HepG2 (cell line): Measurements from ENCODE around the gene HECTD2. TPM values are rescaled to one million over a fixed set of nuclear protein-coding genes. Genes with fewer than 3 reads are reported as not detected.

Source experiments
- ATAC-seq: fragments of 200-7000 bp; cut with Tn5 transposase; 3 replicates; pipeline ENCODE4 v1.9.1; 2020; ENCODE audit warnings: mild to moderate bottlenecking, moderate library complexity
- BruUV-seq: library from RNA; stranded (reverse); fragments of 400-500 nt; replicated peaks from 2 replicates; lab custom pipeline; 2021; lab: Mats Ljungman, UMichigan
- CTCF ChIA-PET: fragments of 300-600 bp; formaldehyde crosslinking; extraction: SDS; loops from one replicate; lab custom pipeline; 2021; ENCODE audit warnings: low total read pairs, inconsistent platforms, low intra/inter-chr PET ratio; lab: Yijun Ruan, JAX
- POLR2A ChIA-PET: fragments of 350-600 bp; sonication (Branson Sonifier 250); formaldehyde crosslinking; loops from one replicate; lab custom pipeline; 2020; ENCODE audit warnings: antibody characterized with exemption, inconsistent platforms; lab: Yijun Ruan, JAX
- DNase-seq: peaks from one replicate; pipeline ENCODE4 v3.0.0-alpha.2; 2015; ENCODE audit warnings: low spot score
- FAIRE-seq: peaks from 3 replicates; lab custom pipeline; 2011; peaks lifted over from hg19 to GRCh38; lab: Jason Lieb, UNC
- H2AFZ ChIP-seq: one replicate; pipeline ENCODE4 v1.6.1; 2011; ENCODE audit warnings: low read length, inconsistent platforms
- H3K27ac ChIP-seq: fragments of 300-600 bp; 3 replicates; pipeline ENCODE4 v1.8.0; 2011; ENCODE audit warnings: mixed run types, mild to moderate bottlenecking, mixed read lengths, low read length, inconsistent platforms; ENCODE audit not compliant: insufficient read depth; ENCODE audit errors: extremely low read length
- H3K27me3 ChIP-seq, 2 experiments: fragments of 200-600 bp in 1 of 2; 2 replicates in 1 of 2; 3 replicates in 1 of 2; pipeline versions ENCODE4 v1.6.0 to v1.8.0; 2011; ENCODE audit warnings: low read length in 2 of 2, mild to moderate bottlenecking in 2 of 2, moderate library complexity in 2 of 2, inconsistent platforms in 1 of 2; ENCODE audit not compliant: insufficient read depth in 2 of 2, control insufficient read depth in 1 of 2
- H3K36me3 ChIP-seq, 2 experiments: fragments of 200-600 bp in 1 of 2; replicated peaks in 1 of 2; 2 replicates in 1 of 2; 3 replicates in 1 of 2; pipeline versions ENCODE4 v1.5.1 to v1.8.0; 2011; ENCODE audit warnings: low read length in 2 of 2, inconsistent platforms in 1 of 2; ENCODE audit not compliant: insufficient read depth in 2 of 2, control insufficient read depth in 1 of 2
- H3K4me1 ChIP-seq: 2 replicates; pipeline ENCODE4 v1.5.1; 2012; ENCODE audit warnings: low read length, inconsistent platforms; ENCODE audit not compliant: insufficient read depth
- H3K4me2 ChIP-seq: 2 replicates; pipeline ENCODE4 v1.6.0; 2011; ENCODE audit warnings: low read depth, low read length, inconsistent platforms
- H3K4me3 ChIP-seq, 3 experiments: fragments of 200-600 bp in 1 of 3; sonication (generic), shearing (Covaris generic) in 1 of 3; replicated peaks in 1 of 3; 2 replicates each; pipeline ENCODE4 v1.5.1; 2011 to 2016; ENCODE audit warnings: low read length in 3 of 3, inconsistent platforms in 2 of 3, low read depth in 2 of 3, mild to moderate bottlenecking in 2 of 3, control low read depth in 1 of 3, mixed read lengths in 1 of 3; ENCODE audit not compliant: insufficient read depth in 1 of 3
- H3K79me2 ChIP-seq: one replicate; pipeline ENCODE4 v1.6.1; 2011; ENCODE audit warnings: low read length, inconsistent platforms; ENCODE audit not compliant: insufficient read depth
- H3K9ac ChIP-seq: 2 replicates; pipeline ENCODE4 v1.6.0; 2011; ENCODE audit warnings: mild to moderate bottlenecking, low read depth, low read length, inconsistent platforms; ENCODE audit not compliant: insufficient read depth
- H3K9me3 ChIP-seq: 2 replicates; pipeline ENCODE4 v1.5.1; 2012; ENCODE audit warnings: mild to moderate bottlenecking, low read length
- H4K20me1 ChIP-seq: 2 replicates; pipeline ENCODE4 v1.6.0; 2011; ENCODE audit warnings: inconsistent platforms, mild to moderate bottlenecking, low read length, moderate library complexity; ENCODE audit not compliant: insufficient read depth
- ATAD3A ChIP-seq: sonication (generic); formaldehyde crosslinking; IDR thresholded peaks from 2 replicates; pipeline ENCODE4 v1.4.0; 2020; ENCODE audit warnings: missing genetic modification reagents
- CENPX ChIP-seq: sonication (generic); formaldehyde crosslinking; IDR thresholded peaks from 2 replicates; pipeline ENCODE4 v1.9.0; 2021; ENCODE audit warnings: mild to moderate bottlenecking, missing genetic modification reagents, moderate library complexity
- GPBP1L1 ChIP-seq: sonication (generic); formaldehyde crosslinking; IDR thresholded peaks from 2 replicates; pipeline ENCODE4 v1.5.0; 2020; ENCODE audit warnings: mild to moderate bottlenecking, missing genetic modification reagents
- MXI1 ChIP-seq: IDR thresholded peaks from 3 replicates; pipeline ENCODE4 v1.6.1; 2012; ENCODE audit warnings: low read depth, low read length, inconsistent platforms, borderline replicate concordance
- PBX3 ChIP-seq: sonication (generic); formaldehyde crosslinking; IDR thresholded peaks from 2 replicates; pipeline ENCODE4 v1.8.1; 2023; ENCODE audit warnings: missing genetic modification reagents, inconsistent platforms, borderline replicate concordance
- SRF ChIP-seq: IDR thresholded peaks from 2 replicates; pipeline ENCODE4 v1.6.1; 2011; ENCODE audit warnings: mild to moderate bottlenecking, low read depth, low read length, moderate library complexity
- THYN1 ChIP-seq: sonication (generic); formaldehyde crosslinking; IDR thresholded peaks from 2 replicates; pipeline ENCODE4 v1.8.1; 2023; ENCODE audit warnings: low read depth, mild to moderate bottlenecking, moderate library complexity, missing genetic modification reagents, borderline replicate concordance
- ZBTB44 ChIP-seq: sonication (generic); formaldehyde crosslinking; IDR thresholded peaks from 2 replicates; pipeline ENCODE4 v1.4.0; 2020; ENCODE audit warnings: missing genetic modification reagents
- ZGPAT ChIP-seq: IDR thresholded peaks from 2 replicates; pipeline ENCODE4 v1.6.1; 2016; ENCODE audit warnings: mild to moderate bottlenecking
- ZNF704 ChIP-seq: sonication (generic); formaldehyde crosslinking; IDR thresholded peaks from 2 replicates; pipeline ENCODE4 v1.8.1; 2023; ENCODE audit warnings: mild to moderate bottlenecking, inconsistent platforms, moderate library complexity, missing genetic modification reagents, borderline replicate concordance
- in situ Hi-C: cut with HindIII; loops from 2 replicates; pipeline ENCODE4 v1.10.0; 2017; ENCODE audit warnings: low pct_unique_long_range_greater_than_20kb; ENCODE audit not compliant: extremely low pct_ligation_motif_present
- intact Hi-C: fragments of 100-400 bp; cut with micrococcal nuclease; formaldehyde crosslinking; loops from one replicate; pipeline ENCODE4 v1.10.0; 2022; ENCODE audit not compliant: unreplicated experiment
- polyA plus RNA-seq, 8 experiments: library from polyadenylated mRNA; depleted of rRNA in 3 of 8; stranded (reverse) in 7 of 8; unstranded in 1 of 8; fragments of >200 nt; fragmentation: Illumina TruSeq in 4 of 8; extraction: Trizol in 4 of 8; gene quantifications; 2 replicates each; pipeline versions ENCODE4 v1.2.1 to v1.2.3, GENCODE V29; 2011 to 2016; ENCODE audit warnings: low read depth in 4 of 8, missing spikeins in 1 of 8, mixed read lengths in 1 of 8; ENCODE audit not compliant: insufficient read depth in 1 of 8
- total RNA-seq, 5 experiments: library from RNA; depleted of rRNA; stranded (reverse); fragments of >200 nt; fragmentation: Illumina TruSeq; extraction: Trizol; gene quantifications; 2 replicates each; pipeline ENCODE4 v1.2.3, GENCODE V29; 2016; ENCODE audit warnings: low read depth in 1 of 5
- TF ChIP-seq, protein P1 (sequence below): sonication (generic); formaldehyde crosslinking; IDR thresholded peaks from 2 replicates; pipeline ENCODE4 v1.4.0; 2020; ENCODE audit warnings: mild to moderate bottlenecking, missing genetic modification reagents, borderline replicate concordance

HECTD2 gene
- total and polyA plus RNA-seq, 2 of the 13 experiments (the other 11 are each of a cell fraction or from before 2014, with no cell fraction given), result 3.2 to 5.2 TPM

- in situ Hi-C loops, result no loop called here
- POLR2A ChIA-PET, result no interaction called here
Observed at GRCh38 chr10:91462423-91462822, 52.3 kb downstream of the HECTD2 start.

More at GRCh38 chr10:91462423-91462822, 52.3 kb downstream of the HECTD2 start:
- H3K9me3 ChIP-seq, result no peaks in the 10 kb centered on the region
- H3K27me3 ChIP-seq, result no peaks in the 10 kb centered on the region
- H3K9ac ChIP-seq, result no peak overlapping the region
- no TSS peak for BruUV-seq
- H3K36me3 ChIP-seq, result no peaks in the 10 kb centered on the region
- H3K4me3 ChIP-seq, result no peak overlapping the region
- no peak overlapping the region for H2AFZ ChIP-seq
- FAIRE-seq (no peak), DNase-seq (no peak), ATAC-seq (no peak)
- no peaks in the 10 kb centered on the region for H3K79me2 ChIP-seq
- CTCF ChIA-PET, result no interaction called here
- intact Hi-C loops, result no loop called here
- H3K27ac ChIP-seq, result no peak overlapping the region
- H3K4me2 ChIP-seq, result no peak overlapping the region
- TF ChIP-seq PBX3 (CRISPR knock-in tag) (no peak), ZGPAT (no peak), THYN1 (CRISPR knock-in tag) (no peak), ATAD3A (CRISPR knock-in tag) (no peak), GPBP1L1 (no peak), SRF (no peak), CENPX (CRISPR knock-in tag) (no peak), ZBTB44 (no peak), ZNF704 (CRISPR knock-in tag) (no peak), MXI1 (no peak)
- TF ChIP-seq, protein P1, sequence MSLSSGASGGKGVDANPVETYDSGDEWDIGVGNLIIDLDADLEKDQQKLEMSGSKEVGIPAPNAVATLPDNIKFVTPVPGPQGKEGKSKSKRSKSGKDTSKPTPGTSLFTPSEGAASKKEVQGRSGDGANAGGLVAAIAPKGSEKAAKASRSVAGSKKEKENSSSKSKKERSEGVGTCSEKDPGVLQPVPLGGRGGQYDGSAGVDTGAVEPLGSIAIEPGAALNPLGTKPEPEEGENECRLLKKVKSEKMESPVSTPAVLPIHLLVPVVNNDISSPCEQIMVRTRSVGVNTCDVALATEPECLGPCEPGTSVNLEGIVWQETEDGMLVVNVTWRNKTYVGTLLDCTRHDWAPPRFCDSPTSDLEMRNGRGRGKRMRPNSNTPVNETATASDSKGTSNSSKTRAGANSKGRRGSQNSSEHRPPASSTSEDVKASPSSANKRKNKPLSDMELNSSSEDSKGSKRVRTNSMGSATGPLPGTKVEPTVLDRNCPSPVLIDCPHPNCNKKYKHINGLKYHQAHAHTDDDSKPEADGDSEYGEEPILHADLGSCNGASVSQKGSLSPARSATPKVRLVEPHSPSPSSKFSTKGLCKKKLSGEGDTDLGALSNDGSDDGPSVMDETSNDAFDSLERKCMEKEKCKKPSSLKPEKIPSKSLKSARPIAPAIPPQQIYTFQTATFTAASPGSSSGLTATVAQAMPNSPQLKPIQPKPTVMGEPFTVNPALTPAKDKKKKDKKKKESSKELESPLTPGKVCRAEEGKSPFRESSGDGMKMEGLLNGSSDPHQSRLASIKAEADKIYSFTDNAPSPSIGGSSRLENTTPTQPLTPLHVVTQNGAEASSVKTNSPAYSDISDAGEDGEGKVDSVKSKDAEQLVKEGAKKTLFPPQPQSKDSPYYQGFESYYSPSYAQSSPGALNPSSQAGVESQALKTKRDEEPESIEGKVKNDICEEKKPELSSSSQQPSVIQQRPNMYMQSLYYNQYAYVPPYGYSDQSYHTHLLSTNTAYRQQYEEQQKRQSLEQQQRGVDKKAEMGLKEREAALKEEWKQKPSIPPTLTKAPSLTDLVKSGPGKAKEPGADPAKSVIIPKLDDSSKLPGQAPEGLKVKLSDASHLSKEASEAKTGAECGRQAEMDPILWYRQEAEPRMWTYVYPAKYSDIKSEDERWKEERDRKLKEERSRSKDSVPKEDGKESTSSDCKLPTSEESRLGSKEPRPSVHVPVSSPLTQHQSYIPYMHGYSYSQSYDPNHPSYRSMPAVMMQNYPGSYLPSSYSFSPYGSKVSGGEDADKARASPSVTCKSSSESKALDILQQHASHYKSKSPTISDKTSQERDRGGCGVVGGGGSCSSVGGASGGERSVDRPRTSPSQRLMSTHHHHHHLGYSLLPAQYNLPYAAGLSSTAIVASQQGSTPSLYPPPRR, result no peak
- TF ChIP-seq, all 625 proteins: peak for 0
- Histone ChIP-seq H3K4me1 (no peaks in the 10 kb centered on the region), H4K20me1 (no peaks in the 10 kb centered on the region)
